ENCODE data around the gene FIGNL2. TPM values are rescaled to one million over a fixed set of nuclear protein-coding genes. Genes with fewer than 3 reads are reported as not detected.

Gene FIGNL2
- total and polyA plus RNA-seq, 4 donors, result 0.06 to 0.70 (median 0.33) TPM

DNA sequence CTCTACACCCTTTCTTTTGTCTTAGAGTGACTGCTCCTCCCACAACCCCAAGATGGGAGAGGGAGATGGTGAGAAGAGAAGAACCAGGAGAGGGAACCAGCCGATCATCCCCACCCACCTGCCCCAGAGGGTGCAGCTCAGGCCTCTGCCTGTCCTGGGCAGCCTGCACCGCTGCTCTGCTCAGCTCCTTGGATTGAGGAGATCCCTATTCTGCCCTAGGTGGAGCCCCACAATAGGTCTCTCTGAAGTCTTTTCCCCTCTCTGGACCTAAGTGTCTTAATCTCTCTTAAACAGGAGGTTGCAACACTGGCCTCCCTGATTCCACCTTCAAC, 41.6 kb upstream of the FIGNL2 start:
- H3K9ac ChIP-seq (ENCODE audit: low read depth in 1 of 2, low read length in 2 of 2), result no peak overlapping the region
- no peak overlapping the region for H3K27ac ChIP-seq (ENCODE audit: low read depth in 1 of 2, low read length in 2 of 2)
- no peaks in the 10 kb centered on the region for H3K9me3 ChIP-seq (ENCODE audit: control insufficient read depth in 4 of 4, low read length in 3 of 4)
- no peak overlapping the region for H3K4me3 ChIP-seq (ENCODE audit: low read depth in 1 of 3, low read length in 3 of 3)
- WGBS, result 98% methylated on average over 2 of the region's 2 CpGs
- TF ChIP-seq, protein P1, sequence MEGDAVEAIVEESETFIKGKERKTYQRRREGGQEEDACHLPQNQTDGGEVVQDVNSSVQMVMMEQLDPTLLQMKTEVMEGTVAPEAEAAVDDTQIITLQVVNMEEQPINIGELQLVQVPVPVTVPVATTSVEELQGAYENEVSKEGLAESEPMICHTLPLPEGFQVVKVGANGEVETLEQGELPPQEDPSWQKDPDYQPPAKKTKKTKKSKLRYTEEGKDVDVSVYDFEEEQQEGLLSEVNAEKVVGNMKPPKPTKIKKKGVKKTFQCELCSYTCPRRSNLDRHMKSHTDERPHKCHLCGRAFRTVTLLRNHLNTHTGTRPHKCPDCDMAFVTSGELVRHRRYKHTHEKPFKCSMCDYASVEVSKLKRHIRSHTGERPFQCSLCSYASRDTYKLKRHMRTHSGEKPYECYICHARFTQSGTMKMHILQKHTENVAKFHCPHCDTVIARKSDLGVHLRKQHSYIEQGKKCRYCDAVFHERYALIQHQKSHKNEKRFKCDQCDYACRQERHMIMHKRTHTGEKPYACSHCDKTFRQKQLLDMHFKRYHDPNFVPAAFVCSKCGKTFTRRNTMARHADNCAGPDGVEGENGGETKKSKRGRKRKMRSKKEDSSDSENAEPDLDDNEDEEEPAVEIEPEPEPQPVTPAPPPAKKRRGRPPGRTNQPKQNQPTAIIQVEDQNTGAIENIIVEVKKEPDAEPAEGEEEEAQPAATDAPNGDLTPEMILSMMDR (IDR thresholded peaks at IDR 0.05; ENCODE audit: low read depth, low read length, missing input control), result no peak
- TF ChIP-seq, protein P2, sequence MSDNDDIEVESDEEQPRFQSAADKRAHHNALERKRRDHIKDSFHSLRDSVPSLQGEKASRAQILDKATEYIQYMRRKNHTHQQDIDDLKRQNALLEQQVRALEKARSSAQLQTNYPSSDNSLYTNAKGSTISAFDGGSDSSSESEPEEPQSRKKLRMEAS (IDR thresholded peaks at IDR 0.05), result no peak
- peaks cover 0 to 3% (median 2%) of the 10 kb centered on the region in 4 donors for H3K4me1 ChIP-seq (ENCODE audit: control insufficient read depth in 4 of 4, insufficient read depth in 4 of 4, low read length in 3 of 4)
- no peaks in the 10 kb centered on the region for H3K36me3 ChIP-seq (ENCODE audit: control insufficient read depth in 4 of 4, insufficient read depth in 3 of 4, low read depth in 1 of 4, low read length in 3 of 4)
- no peak for DNase-seq (ENCODE audit: low spot score)
- H3K27me3 ChIP-seq (ENCODE audit: control insufficient read depth in 4 of 4, insufficient read depth in 4 of 4, low read length in 3 of 4), result no peaks in the 10 kb centered on the region

DNA sequence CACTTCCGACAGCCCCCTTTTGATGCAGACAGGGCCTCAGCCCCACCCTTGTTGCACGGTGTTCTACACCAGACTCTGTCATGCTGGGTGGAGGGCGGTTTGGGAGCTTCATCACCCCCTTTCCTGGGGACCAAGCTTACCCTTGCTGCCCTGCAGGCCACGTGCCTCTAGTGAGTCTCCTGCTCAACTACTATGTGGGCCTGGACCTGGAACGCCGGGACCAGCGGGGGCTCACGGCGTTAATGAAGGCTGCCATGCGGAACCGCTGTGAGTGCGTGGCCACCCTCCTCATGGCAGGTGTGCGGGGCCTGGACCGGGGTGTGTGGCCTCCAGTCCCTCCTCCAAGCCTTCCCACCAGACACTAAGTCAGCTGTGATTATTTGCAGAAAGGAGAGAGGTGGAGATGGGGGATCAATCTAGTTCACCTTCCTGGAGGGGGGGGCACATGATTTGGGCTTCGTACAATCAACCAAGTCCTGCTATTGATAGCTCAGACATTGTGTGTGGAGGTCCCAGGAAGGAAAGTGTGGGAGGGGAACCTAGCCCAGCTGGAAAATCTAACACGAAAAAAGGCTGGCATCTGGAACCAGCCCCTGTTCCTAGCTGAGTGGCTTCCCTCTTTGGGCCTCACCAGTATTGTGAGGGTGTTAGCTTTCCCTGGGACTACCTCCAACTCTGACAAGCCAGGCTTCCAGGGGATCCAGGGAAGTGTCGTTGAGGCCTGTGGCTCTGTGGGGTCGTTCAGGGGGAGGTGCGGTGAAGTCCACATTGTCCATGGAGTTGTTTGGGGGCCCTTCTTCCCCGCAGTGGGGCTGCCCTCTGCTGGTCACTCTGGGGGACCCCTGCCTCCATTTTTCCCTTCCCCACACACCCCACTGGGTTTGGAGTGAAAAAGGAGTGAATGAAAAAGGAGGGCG, 41.0 kb upstream of the FIGNL2 start:
- H3K27ac ChIP-seq (ENCODE audit: low read depth in 1 of 2, low read length in 2 of 2), result no peak overlapping the region
- TF ChIP-seq, protein P3, sequence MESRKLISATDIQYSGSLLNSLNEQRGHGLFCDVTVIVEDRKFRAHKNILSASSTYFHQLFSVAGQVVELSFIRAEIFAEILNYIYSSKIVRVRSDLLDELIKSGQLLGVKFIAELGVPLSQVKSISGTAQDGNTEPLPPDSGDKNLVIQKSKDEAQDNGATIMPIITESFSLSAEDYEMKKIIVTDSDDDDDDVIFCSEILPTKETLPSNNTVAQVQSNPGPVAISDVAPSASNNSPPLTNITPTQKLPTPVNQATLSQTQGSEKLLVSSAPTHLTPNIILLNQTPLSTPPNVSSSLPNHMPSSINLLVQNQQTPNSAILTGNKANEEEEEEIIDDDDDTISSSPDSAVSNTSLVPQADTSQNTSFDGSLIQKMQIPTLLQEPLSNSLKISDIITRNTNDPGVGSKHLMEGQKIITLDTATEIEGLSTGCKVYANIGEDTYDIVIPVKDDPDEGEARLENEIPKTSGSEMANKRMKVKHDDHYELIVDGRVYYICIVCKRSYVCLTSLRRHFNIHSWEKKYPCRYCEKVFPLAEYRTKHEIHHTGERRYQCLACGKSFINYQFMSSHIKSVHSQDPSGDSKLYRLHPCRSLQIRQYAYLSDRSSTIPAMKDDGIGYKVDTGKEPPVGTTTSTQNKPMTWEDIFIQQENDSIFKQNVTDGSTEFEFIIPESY (IDR thresholded peaks at IDR 0.05), result no peak
- no peak for TF ChIP-seq HNF4G (IDR thresholded peaks at IDR 0.05)
- no peak for TF ChIP-seq RXRA (IDR thresholded peaks at IDR 0.05)
- no peak for TF ChIP-seq FOXA2 (IDR thresholded peaks at IDR 0.05)
- no peaks in the 10 kb centered on the region for H3K36me3 ChIP-seq (ENCODE audit: control insufficient read depth in 4 of 4, insufficient read depth in 3 of 4, low read depth in 1 of 4, low read length in 3 of 4)
- no peak for DNase-seq (ENCODE audit: low spot score)
- no peak overlapping the region for H3K4me3 ChIP-seq (ENCODE audit: low read depth in 1 of 3, low read length in 3 of 3)
- H3K27me3 ChIP-seq (ENCODE audit: control insufficient read depth in 4 of 4, insufficient read depth in 4 of 4, low read length in 3 of 4), result no peaks in the 10 kb centered on the region
- H3K4me1 ChIP-seq (ENCODE audit: control insufficient read depth in 4 of 4, insufficient read depth in 4 of 4, low read length in 3 of 4), result peaks cover 0 to 3% (median 1%) of the 10 kb centered on the region in 4 donors
- 91% methylated on average over 21 of the region's 21 CpGs for WGBS
- no peaks in the 10 kb centered on the region for H3K9me3 ChIP-seq (ENCODE audit: control insufficient read depth in 4 of 4, low read length in 3 of 4)
- no peak overlapping the region for H3K9ac ChIP-seq (ENCODE audit: low read depth in 1 of 2, low read length in 2 of 2)

DNA sequence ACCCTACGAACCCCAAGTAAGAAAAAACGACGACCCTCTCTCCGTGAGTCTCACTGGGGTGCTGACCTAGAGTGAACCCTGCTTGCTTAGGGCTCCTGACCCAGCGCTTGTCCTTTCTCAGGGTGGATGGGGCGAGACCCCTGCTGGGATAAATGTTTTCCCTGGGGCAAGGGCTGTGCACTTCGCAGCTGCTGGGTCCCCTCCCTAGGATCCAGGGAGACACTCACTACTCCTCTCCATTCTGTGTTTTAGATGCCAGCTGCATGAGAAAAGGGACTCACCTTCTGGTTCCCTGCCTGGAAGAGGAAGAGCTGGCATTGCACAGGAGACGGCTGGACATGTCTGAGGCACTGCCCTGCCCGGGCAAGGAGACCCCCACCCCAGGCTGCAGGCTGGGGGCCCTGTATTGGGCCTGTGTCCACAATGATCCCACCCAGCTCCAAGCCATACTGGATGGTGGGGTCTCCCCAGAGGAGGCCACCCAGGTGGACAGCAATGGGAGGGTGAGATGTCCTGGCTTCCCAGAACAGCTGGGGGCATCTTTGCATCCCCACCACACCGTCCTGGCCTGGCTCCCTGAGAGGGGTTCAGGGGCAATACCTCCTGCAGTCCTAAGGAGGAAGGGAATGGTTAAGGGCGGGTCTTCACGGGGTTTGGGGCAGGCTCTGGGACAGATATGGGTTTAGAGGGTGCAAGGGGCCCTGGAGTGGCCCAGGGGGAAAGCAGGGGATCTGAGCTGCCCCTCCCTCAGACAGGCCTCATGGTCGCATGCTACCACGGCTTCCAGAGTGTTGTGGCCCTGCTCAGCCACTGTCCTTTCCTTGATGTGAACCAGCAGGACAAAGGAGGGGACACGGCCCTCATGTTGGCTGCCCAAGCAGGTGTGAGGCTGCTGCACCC, 40.0 kb upstream of the FIGNL2 start:
- H3K9ac ChIP-seq (ENCODE audit: low read depth in 1 of 2, low read length in 2 of 2), result no peak overlapping the region
- H3K4me1 ChIP-seq (ENCODE audit: control insufficient read depth in 4 of 4, insufficient read depth in 4 of 4, low read length in 3 of 4), result peaks cover 0 to 3% (median 1%) of the 10 kb centered on the region in 4 donors
- H3K9me3 ChIP-seq (ENCODE audit: control insufficient read depth in 4 of 4, low read length in 3 of 4), result no peaks in the 10 kb centered on the region
- H3K36me3 ChIP-seq (ENCODE audit: control insufficient read depth in 4 of 4, insufficient read depth in 3 of 4, low read depth in 1 of 4, low read length in 3 of 4), result no peaks in the 10 kb centered on the region
- WGBS, result 70% methylated on average over 15 of the region's 15 CpGs
- H3K27me3 ChIP-seq (ENCODE audit: control insufficient read depth in 4 of 4, insufficient read depth in 4 of 4, low read length in 3 of 4), result no peaks in the 10 kb centered on the region
- no peak overlapping the region for H3K27ac ChIP-seq (ENCODE audit: low read depth in 1 of 2, low read length in 2 of 2)
- no peak for DNase-seq (ENCODE audit: low spot score)
- H3K4me3 ChIP-seq (ENCODE audit: low read depth in 1 of 3, low read length in 3 of 3), result no peak overlapping the region
- TF ChIP-seq, protein P1 (IDR thresholded peaks at IDR 0.05; ENCODE audit: low read depth, low read length, missing input control), result no peak
- TF ChIP-seq, protein P3 (IDR thresholded peaks at IDR 0.05), result no peak
- TF ChIP-seq HNF4G (IDR thresholded peaks at IDR 0.05) (no peak), EGR1 (IDR thresholded peaks at IDR 0.05; ENCODE audit: low read depth in 2 of 2) (no peak), GABPA (IDR thresholded peaks at IDR 0.05 in 1 of 2, conservative IDR thresholded peaks at IDR 0.05 in 1 of 2) (no peak), YY1 (IDR thresholded peaks at IDR 0.05) (no peak)
- TF ChIP-seq, protein P4, sequence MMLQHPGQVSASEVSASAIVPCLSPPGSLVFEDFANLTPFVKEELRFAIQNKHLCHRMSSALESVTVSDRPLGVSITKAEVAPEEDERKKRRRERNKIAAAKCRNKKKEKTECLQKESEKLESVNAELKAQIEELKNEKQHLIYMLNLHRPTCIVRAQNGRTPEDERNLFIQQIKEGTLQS (IDR thresholded peaks at IDR 0.05), result no peak
- TF ChIP-seq, protein P2 (IDR thresholded peaks at IDR 0.05), result no peak
